OCI-LY7 (cell line): Measurements from ENCODE around the gene CD300LF. TPM values are rescaled to one million over a fixed set of nuclear protein-coding genes. Genes with fewer than 3 reads are reported as not detected.
A peak's percentile ranks its signal among the peaks of the same experiment; 100 is the strongest.

Experiments used
- BruUV-seq: library from RNA; stranded (reverse); fragments of 400-500 nt; replicated peaks from 2 replicates; lab custom pipeline; 2021; lab: Mats Ljungman, UMichigan
- CTCF ChIA-PET: fragments of 300-600 bp; sonication (Branson Sonifier 250); formaldehyde crosslinking; loops from one replicate; lab custom pipeline; 2022; ENCODE audit warnings: antibody characterized with exemption; ENCODE audit not compliant: unreplicated experiment; lab: Charles Lee
- POLR2A ChIA-PET: fragments of 300-600 bp; sonication (Branson Sonifier 250); formaldehyde crosslinking; loops from one replicate; lab custom pipeline; 2022; ENCODE audit warnings: antibody characterized with exemption; lab: Charles Lee
- DNase-seq: peaks from one replicate; pipeline ENCODE4 v3.0.0-alpha.2; 2015; ENCODE audit warnings: low spot score
- H2AFZ ChIP-seq: fragments of 200-600 bp; sonication (generic), shearing (Covaris generic); 2 replicates; pipeline ENCODE4 v1.6.1; 2014; ENCODE audit warnings: mild to moderate bottlenecking, antibody characterized with exemption, low read length, moderate library complexity
- H3K27ac ChIP-seq: fragments of 200-600 bp; sonication (generic); 2 replicates; pipeline ENCODE4 v1.5.1; 2014; ENCODE audit warnings: mixed run types, low read depth, mild to moderate bottlenecking, moderate library complexity, low read length, inconsistent platforms; ENCODE audit not compliant: poor library complexity, severe bottlenecking
- H3K36me3 ChIP-seq: fragments of 200-600 bp; sonication (generic); 2 replicates; pipeline ENCODE4 v1.6.1; 2014; ENCODE audit warnings: mild to moderate bottlenecking, antibody characterized with exemption, low read length, moderate library complexity, mixed read lengths; ENCODE audit not compliant: insufficient read depth
- H3K4me1 ChIP-seq: fragments of 200-600 bp; sonication (generic); 2 replicates; pipeline ENCODE4 v1.5.1; 2014; ENCODE audit warnings: mild to moderate bottlenecking, low read length; ENCODE audit not compliant: insufficient read depth, poor library complexity, severe bottlenecking
- H3K4me2 ChIP-seq: fragments of 200-600 bp; sonication (generic); 2 replicates; pipeline ENCODE4 v1.6.1; 2014; ENCODE audit warnings: mild to moderate bottlenecking, low read length
- H3K4me3 ChIP-seq: fragments of 200-600 bp; sonication (generic); 2 replicates; pipeline ENCODE4 v1.5.1; 2014; ENCODE audit warnings: mild to moderate bottlenecking, low read depth, low read length; ENCODE audit not compliant: poor library complexity, severe bottlenecking
- H3K79me2 ChIP-seq: fragments of 200-600 bp; sonication (generic); 2 replicates; pipeline ENCODE4 v1.6.1; 2016; ENCODE audit warnings: low read depth, mild to moderate bottlenecking, low read length, moderate library complexity, mixed read lengths; ENCODE audit not compliant: insufficient read depth
- H3K9me2 ChIP-seq: fragments of 200-600 bp; sonication (generic); 2 replicates; pipeline ENCODE4 v1.6.1; 2016; ENCODE audit warnings: mild to moderate bottlenecking, low read length, mixed read lengths; ENCODE audit not compliant: insufficient read depth
- H3K9me3 ChIP-seq: fragments of 200-600 bp; sonication (generic); 2 replicates; pipeline ENCODE4 v1.6.1; 2014; ENCODE audit warnings: mild to moderate bottlenecking, mixed run types, low read length, mixed read lengths
- H4K20me1 ChIP-seq: fragments of 200-600 bp; sonication (generic); 2 replicates; pipeline ENCODE4 v1.6.1; 2014; ENCODE audit warnings: mild to moderate bottlenecking, antibody characterized with exemption, low read length, moderate library complexity, mixed read lengths; ENCODE audit not compliant: insufficient read depth
- EZH2phosphoT487 ChIP-seq: fragments of 200-600 bp; sonication (generic); IDR thresholded peaks from 2 replicates; pipeline ENCODE4 v1.6.1; 2018; ENCODE audit warnings: low read depth, borderline replicate concordance, mild to moderate bottlenecking, mixed run types, antibody characterized with exemption, low read length, moderate library complexity, mixed read lengths
- intact Hi-C: fragments of 100-400 bp; cut with micrococcal nuclease; formaldehyde crosslinking; loops from one replicate; pipeline ENCODE4 v1.10.0; 2022; ENCODE audit not compliant: unreplicated experiment
- total RNA-seq, 2 experiments: library from RNA; depleted of rRNA in 1 of 2; stranded (reverse); fragments of >200 nt in 1 of 2; shearing (Covaris generic) in 1 of 2; gene quantifications; 2 replicates each; pipeline ENCODE4 v1.2.3, GENCODE V29; 2014 to 2022
- TF ChIP-seq, protein P1 (sequence below): fragments of 200-600 bp; sonication (generic); conservative IDR thresholded peaks from 2 replicates; pipeline ENCODE4 v1.5.1; 2014; ENCODE audit warnings: mild to moderate bottlenecking, antibody characterized with exemption, low read length, moderate library complexity, mixed read lengths

CD300LF gene
- total RNA-seq, 2 experiments from 2014 or later: not detected

DNA sequence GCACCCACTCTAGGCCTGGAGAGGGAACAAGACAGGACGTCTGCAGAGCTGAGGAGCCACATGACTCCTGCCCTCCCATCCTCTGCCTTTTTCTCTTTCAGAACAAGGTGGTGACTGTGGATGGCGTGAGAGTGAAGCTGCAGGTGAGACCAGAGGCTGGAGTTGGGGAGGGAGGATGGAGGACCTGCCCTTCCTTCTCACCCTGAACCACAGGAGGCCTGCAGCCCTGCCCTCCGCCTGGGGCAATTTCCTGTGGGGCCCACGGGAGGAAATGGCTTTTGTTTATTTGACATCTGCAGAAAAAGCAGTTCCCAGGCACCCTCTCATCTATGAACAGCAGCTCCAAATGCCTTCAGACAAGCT, 29.4 kb upstream of the CD300LF start:
- TF ChIP-seq, protein P1, sequence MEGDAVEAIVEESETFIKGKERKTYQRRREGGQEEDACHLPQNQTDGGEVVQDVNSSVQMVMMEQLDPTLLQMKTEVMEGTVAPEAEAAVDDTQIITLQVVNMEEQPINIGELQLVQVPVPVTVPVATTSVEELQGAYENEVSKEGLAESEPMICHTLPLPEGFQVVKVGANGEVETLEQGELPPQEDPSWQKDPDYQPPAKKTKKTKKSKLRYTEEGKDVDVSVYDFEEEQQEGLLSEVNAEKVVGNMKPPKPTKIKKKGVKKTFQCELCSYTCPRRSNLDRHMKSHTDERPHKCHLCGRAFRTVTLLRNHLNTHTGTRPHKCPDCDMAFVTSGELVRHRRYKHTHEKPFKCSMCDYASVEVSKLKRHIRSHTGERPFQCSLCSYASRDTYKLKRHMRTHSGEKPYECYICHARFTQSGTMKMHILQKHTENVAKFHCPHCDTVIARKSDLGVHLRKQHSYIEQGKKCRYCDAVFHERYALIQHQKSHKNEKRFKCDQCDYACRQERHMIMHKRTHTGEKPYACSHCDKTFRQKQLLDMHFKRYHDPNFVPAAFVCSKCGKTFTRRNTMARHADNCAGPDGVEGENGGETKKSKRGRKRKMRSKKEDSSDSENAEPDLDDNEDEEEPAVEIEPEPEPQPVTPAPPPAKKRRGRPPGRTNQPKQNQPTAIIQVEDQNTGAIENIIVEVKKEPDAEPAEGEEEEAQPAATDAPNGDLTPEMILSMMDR: no peak
- no peak for TF ChIP-seq EZH2phosphoT487
- peak overlapping the region; percentile 81 for H3K27ac ChIP-seq
- H3K79me2 ChIP-seq: no peaks in the 10 kb centered on the region
- peak overlapping the region; percentile 12 for H3K4me3 ChIP-seq
- H2AFZ ChIP-seq: peak overlapping the region; percentile 26; the same call in 1 of the 2 replicates
- no peaks in the 10 kb centered on the region for H3K9me2 ChIP-seq
- ChIA-PET POLR2A (interaction anchor here (0.6 to 2.1 kb wide), 6 partner anchors 13 to 131 kb away, joined by 4 to 19 read pairs (median 6); partner anchors contain the start of genes FDXR and NAT9), CTCF (interaction anchor here (0.7 to 1.4 kb wide), 5 partner anchors 9 to 218 kb away, joined by 3 to 7 read pairs (median 3); no protein-coding TSS in a partner anchor)
- peak overlapping the region; percentile 54 for H3K4me2 ChIP-seq
- DNase-seq: peak; percentile 93
- H3K4me1 ChIP-seq: peaks cover 60% of the 10 kb centered on the region
- H3K36me3 ChIP-seq: no peaks in the 10 kb centered on the region
- no TSS peak for BruUV-seq
- H4K20me1 ChIP-seq: no peaks in the 10 kb centered on the region
- intact Hi-C loops: no loop called here
- H3K9me3 ChIP-seq: no peaks in the 10 kb centered on the region

DNA sequence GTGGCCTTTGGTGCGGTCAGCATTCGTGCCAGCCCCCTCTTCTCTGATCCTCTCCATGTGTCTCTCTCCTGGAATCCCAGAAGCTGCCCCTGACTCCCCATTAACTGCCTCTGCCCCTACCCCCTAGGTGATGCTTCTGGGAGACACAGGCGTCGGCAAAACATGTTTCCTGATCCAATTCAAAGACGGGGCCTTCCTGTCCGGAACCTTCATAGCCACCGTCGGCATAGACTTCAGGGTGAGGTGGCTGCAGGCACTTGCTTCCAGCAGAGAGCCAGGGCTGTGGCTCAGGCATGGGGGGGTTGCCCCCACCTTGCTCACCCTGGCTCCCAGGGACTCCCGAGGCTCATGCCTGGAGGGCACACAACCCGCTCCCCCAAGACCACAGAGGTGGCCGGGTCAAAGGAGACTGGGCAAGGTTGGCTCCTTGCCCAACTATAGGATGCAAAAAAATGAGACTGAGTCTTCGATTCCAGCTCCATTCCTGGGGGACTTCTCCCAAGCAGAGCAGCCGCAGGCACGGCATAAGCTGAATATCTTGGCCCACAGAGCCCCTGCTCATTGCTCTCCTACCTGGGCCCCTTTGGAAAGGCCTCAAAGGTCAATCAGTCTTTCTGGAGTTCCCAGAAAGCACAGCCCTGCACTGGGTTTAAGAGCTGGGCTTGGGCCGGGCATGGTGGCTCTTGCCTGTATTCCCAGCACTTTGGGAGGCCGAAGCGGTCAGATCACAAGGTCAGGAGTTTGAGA, 28.1 kb upstream of the CD300LF start:
- no peak for DNase-seq
- Histone ChIP-seq H3K36me3 (no peaks in the 10 kb centered on the region), H3K9me3 (no peaks in the 10 kb centered on the region), H3K4me2 (no peak overlapping the region), H3K79me2 (no peaks in the 10 kb centered on the region), H3K4me1 (peaks cover 68% of the 10 kb centered on the region), H3K9me2 (no peaks in the 10 kb centered on the region), H2AFZ (no peak overlapping the region), H3K27ac (peak overlapping the region; percentile 81), H4K20me1 (no peaks in the 10 kb centered on the region), H3K4me3 (no peak overlapping the region)
- intact Hi-C loops: no loop called here
- CTCF ChIA-PET: no interaction called here
- TF ChIP-seq EZH2phosphoT487: no peak
- TF ChIP-seq, protein P1: no peak
- no TSS peak for BruUV-seq
- POLR2A ChIA-PET: interaction anchor here (0.6 to 2.1 kb wide), 4 partner anchors 26 to 1519 kb away, joined by 3 to 19 read pairs (median 3); partner anchors contain the start of gene NAT9

DNA sequence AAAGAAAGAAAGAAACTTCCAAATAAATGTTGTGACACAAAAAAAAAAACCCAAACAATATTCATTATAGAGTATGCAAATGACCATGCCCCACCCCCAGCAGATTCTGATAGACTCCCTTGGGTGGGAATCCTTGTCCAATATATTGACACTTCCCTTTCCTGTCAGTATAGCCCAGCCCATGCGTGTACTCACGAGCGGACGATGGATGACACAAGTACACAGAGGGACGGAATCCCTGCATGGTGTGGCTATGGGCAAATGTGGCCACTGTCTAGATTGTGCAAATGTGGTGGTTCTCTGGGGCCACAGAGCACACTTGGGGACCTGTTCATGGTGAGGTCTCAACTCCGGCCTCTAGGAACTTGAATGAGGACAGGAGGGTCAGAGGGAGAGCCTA, 27.4 kb upstream of the CD300LF start:
- no peak overlapping the region for H3K27ac ChIP-seq
- DNase-seq: no peak
- no peak overlapping the region for H3K4me3 ChIP-seq
- TF ChIP-seq, protein P1: no peak
- no peak for TF ChIP-seq EZH2phosphoT487
- H3K79me2 ChIP-seq: no peaks in the 10 kb centered on the region
- no peak overlapping the region for H3K4me2 ChIP-seq
- no TSS peak for BruUV-seq
- H3K9me3 ChIP-seq: no peaks in the 10 kb centered on the region
- no peaks in the 10 kb centered on the region for H3K9me2 ChIP-seq
- POLR2A ChIA-PET: no interaction called here
- H3K4me1 ChIP-seq: peaks cover 68% of the 10 kb centered on the region
- no peaks in the 10 kb centered on the region for H4K20me1 ChIP-seq
- no peaks in the 10 kb centered on the region for H3K36me3 ChIP-seq
- H2AFZ ChIP-seq: no peak overlapping the region
- CTCF ChIA-PET: interaction anchor here (0.6 kb wide), 1 partner anchor 38 kb away, joined by 3 read pairs; no protein-coding TSS in a partner anchor
- intact Hi-C loops: no loop called here
